HG03460 (cell line): ENCODE data around the gene SH3TC1.
A peak's percentile ranks its signal among the peaks of the same experiment; 100 is the strongest.

Source experiments
- ATAC-seq: cut with Tn5 transposase; IDR thresholded peaks from one replicate; pipeline ENCODE4 v1.9.1; 2021; ENCODE audit not compliant: unreplicated experiment

The SH3TC1 gene

DNA sequence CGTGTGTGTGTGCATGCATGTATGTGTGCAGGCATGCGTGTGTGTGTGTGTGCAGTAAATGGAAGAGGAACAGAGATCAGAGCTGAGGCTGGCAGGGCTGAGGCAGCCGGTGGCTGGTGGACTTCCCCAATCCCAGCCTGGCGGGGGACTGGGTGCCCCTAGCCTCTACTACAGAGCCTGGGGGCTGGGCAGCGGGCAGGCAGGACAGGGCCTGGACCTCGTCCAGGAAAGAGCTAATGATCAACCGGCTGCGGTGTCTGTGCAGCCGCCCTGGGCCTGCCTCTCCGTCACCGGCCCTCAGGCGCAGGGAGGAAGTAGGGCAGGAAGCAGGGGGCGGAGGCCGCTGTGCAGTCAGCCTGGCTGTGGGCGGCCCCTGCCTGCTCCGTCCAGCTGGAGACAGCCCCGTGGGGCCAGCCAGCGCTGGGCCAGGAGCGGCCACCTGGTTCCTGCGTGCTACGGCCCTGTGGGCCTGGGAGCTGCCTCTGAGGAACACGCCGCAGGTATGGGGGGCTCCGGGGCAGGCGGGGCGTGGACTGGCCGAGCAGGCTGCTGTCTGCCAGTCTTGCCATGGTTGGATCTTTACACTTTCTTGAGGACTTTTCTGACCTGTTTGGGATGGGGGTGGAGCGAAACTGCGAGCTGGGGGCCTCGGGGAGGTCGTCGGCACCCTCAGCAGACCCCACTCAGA, at the start of gene SH3TC1:
SH3TC1 (plus strand) TSS at position 385 of the 688 bp plus-strand sequence. CDS start 5,905 bp downstream, outside the sequence.
- peak; percentile 73 for ATAC-seq

- ATAC-seq = no peak
Observed at GRCh38 chr4:8149664-8150063, 49.4 kb upstream of the SH3TC1 start.

GRCh38 chr4:8150152-8151090, 48.7 kb upstream of the SH3TC1 start:
- ATAC-seq = no peak

DNA sequence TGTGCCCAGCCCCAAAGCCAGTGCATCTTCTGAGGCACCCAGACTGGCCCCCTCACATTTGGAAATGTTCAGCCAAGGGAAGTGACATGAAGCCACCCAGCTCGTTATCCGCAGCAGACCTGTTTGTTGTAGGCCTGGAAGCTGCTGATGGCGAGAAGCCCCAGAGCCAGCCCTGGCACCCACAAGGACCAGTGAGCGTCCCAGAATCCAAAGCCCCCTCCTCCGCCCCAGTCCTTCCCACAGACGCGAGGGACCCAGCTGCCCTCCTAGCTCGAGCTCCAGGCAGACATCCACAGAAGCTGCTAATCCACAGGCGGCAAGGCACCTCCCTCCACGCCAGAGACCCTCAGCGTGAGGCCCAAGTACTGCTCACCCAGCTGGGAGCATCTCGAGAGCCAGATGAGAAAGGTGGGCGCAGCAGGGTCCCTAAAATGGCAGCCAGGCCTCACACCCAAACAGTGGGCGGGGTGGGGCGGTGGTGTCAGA, 47.9 kb upstream of the SH3TC1 start:
- ATAC-seq = no peak

DNA sequence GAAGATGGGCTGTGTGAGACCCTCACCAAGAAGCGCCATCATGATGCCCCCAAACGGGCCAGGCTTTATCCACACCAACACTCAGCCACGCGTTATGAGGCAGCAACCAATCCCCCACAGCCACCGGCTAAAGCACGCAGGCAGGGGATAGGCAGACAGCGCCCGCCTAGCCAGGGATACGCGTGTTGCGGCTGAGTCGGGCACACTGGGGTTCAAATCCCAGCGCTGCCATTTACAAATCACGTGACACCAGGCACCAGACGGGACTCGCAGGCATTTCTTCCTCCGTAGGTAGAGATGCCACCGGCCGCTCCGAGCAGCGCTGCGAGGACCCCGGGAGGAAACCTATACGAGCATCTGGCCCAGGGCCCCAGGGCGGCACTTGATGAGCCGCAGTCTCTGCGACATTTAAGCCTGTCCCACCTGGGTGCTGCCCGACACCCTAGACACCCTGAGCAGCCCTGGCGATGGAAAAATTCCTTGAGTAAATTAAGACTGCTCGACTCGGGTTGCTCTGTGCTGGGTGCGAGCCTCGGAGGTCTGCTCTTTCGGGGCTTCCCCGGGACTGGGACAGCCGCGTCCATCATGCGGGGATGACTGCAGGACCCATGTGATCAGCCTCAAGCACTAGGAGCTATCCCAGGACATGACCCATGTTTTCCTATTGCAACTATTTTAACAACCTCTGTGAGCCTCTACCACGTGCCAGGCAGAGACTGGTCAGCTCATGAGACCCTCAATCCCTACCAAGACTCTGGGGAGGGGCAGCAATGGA, 46.8 kb upstream of the SH3TC1 start:
- no peak for ATAC-seq

DNA sequence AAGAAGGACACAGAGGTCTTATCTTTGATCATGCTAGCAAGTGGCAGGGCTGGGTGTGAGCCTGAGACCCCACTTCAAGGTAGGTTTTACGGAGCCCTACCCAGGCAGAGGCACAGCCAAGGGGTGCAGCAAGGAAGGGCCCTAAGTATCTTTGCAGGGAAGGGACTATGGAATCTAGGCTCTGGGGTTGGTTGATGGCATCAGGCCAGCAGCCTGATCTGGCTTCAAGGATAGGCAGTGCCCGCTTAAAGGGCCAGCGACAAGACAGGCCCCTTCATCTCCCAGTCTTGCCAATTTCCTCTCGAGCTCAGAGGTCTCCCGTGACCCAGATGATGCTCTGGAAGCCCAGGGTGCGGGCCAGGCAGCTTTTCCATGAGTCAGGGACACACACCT, 46.2 kb upstream of the SH3TC1 start:
- no peak for ATAC-seq

GRCh38 chr4:8153441-8153840, 45.6 kb upstream of the SH3TC1 start:
- ATAC-seq = no peak

DNA sequence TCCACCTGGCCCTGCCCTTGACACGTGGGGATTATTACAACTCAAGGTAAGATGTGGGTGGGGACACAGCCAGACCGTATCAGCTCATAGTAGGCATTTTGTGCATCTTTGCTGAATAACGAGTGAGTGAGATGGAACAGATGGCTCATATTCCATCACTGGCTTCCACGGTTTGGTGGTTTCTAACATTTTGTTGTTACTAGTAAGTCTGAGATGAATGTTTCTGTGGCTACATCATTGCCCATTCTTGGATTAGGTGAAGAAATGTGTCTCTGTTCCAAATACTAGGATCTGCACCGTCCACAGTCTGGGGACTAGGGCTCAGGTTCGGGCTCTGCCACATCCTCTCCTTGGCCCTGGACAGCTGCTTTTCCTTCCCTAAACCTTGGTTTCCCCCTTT, 44.0 kb upstream of the SH3TC1 start:
- no peak for ATAC-seq

DNA sequence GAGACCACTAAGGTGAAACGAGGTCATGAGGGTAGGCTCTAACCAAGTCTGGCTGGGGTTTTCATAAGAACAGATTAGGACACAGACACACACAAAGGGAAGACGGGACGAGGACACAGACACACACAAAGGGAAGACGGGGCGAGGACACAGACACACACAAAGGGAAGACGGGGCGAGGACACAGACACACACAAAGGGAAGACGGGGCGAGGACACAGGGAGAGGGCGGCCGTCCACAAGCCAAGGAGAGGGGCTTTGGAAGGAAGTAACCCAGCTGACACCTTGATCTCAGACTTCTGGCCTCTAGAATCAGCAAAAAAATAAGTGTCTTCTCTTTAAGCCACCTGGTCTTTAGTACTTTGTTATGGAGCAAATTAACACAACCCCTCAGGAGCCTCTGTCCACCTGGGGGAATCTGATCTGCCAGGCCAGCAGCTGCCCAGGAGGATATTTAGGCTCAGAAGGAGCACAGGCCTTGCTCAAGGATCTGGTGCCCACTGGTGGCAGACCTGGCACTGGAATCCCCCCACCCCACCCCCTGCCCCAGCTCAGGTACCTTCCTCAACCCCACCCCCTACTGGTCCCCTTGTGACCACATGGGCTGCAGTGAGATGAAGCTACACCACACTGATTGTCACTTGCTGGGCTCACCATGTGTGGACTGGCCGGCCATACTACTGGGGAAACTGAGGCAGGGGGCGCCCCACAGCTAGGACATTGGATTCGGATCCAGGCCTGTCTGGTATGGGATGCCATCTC, 43.2 kb upstream of the SH3TC1 start:
- ATAC-seq = no peak

DNA sequence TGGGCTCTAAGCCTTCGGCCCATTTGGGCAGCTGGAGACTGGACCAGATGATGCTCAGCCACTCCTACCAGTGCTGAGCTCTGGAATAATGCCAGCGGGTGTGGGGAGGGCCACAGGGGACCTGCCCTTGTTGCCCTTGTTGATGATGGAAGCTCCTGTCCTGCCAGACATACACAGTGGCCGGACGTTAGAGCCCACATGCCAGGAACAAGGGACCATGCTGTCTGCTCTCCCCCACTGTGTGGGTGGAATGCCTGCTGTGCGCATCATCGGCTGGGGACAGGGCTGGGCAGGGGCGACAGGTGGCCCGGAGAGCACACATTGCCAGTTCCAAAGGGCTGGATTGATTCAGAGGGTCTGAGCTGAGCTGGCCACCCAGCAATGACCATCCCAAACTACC, 42.5 kb upstream of the SH3TC1 start:
- ATAC-seq = no peak

DNA sequence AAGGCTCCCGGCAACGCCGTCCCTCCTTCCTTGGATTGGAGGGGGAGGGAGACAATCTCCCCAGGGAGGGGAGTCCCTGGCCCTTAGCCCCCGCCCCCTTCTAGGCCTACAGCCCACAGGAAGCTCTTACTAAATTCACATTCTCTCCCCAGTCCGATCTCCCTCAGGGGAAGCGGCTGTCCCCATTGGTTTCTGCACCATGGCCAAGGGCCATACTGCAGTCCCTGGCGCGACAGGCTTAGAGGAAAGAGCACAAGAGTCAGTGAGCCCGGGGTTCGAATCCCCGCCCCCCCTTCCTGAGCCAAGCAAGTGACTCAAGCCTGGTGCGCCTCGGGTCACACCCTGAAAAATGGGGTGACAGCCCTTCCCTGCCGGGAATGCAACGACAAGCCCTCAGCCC, 41.6 kb upstream of the SH3TC1 start:
- ATAC-seq = no peak

GRCh38 chr4:8157944-8158709, 41.0 kb upstream of the SH3TC1 start:
- ATAC-seq = no peak

DNA sequence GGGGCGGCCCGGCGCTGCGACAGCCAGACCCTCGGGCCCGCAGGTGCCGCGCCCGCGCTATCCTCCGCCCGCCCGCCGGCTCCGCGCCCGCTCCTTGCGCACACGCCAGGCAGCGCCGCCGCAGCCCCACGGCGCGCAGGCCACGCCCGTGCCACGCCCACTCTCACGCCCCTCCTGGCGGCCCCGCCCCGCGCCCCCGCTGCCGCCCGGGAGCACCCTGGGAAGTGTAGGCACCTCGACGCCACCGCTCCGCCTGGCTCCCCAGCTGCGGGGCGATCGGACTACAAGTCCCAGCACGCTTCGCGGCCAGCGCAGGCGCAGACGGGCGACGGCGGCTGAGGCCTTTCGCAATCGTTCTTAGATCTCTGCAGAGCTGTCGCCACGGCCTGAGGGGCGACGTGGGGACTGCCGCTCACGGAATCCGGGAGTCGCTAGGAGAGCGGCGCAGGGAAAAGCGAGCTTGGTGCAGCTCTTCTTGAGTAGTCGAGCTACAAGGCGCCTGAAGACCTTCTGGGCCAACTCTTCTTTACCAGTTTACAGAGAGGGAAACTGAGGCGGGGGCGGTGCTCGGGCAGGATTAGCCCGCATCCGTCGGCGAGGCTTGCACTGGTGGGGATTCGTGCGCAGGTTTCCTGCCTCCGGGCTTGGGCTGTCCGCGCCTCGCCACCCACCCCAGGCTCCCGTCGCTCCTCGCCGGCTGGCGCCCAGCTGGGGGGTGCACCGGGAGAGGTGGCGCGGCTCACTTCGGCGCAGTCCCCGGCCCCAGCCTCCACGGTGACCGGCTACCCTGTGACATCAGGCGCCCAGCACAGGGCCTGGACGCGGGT, 40.2 kb upstream of the SH3TC1 start, which contains the start of gene ABLIM2:
ABLIM2 (minus strand) TSS at position 104 of the 827 bp plus-strand sequence. CDS start 124 bp downstream, outside the sequence.
- peak; percentile 97 for ATAC-seq

DNA sequence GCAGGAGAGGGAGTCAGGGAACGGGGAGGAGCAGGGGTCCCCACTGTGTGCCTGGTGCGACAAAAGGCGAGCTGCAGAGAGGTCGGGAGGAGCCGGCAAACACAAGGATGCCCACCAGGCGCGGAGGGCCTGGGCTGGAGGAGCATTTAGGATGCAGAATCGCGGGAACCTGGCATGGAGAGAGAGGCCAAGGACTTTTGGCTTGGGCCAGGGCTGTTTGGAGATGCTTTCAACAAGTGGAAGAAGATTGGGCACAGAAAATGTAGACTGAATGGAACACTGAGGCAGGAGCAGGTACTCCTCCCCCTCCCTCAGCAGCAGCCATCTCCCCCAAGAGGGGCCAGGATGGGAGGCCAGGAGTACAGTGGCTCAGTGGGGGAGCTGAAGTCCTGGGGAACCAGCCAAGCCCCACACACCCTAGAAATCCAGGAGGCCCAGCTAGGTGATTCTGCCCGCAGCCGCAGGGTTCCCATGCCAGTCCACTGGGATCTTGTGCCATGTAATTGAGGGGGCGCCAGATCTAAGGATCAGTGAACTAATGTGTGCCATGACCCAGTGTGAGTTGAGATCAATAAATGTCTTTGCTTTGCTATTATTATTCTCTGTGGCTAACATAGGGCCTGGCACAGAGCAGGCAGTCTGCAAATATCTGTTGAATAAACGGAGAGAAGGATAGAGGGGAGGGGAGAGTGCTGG, 39.4 kb upstream of the SH3TC1 start:
- ATAC-seq = no peak

GRCh38 chr4:8160233-8160560, 38.9 kb upstream of the SH3TC1 start:
- ATAC-seq = no peak

GRCh38 chr4:8160572-8160971, 38.5 kb upstream of the SH3TC1 start:
- ATAC-seq = no peak

DNA sequence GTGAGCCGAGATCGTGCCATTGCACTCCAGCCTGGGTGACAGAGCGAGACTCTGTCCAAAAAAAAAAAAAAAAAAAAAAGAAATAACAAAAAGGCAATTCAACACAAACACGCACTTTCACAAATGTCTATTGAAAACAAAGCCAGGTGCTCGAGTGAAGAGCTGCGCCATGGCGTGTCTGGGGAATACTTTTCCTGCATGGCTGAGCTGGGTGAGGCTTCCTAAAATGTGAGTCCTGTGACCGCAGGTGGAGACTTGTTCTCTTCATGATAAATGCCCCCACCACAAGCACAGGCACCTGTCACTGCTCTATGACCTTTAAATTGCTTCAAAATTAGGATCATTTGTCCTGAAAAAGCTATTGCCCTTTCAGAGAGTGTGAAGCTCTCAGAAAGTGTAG, 36.5 kb upstream of the SH3TC1 start:
- ATAC-seq = no peak

DNA sequence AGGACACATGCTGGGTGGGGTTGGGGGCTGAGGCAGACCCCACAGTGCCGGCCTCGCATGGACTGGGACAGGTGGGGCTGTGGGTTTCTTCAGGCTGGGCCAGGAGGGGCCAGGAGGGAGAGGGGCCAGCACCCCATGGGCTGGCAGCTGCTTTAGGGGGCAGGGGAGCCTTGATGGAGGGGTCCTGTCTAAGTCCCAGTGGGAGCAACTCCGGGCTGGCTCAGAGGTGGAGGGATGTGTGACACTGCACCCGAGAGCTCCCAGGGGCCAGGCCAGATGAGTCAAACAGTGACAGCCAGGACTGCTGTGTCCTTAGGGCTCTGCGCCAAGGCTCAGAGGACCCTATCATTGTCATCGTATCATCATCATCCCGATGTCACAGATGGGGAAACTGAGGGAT, 36.1 kb upstream of the SH3TC1 start:
- ATAC-seq = no peak
